LNCaP clone FGC (cell line): ENCODE results near the gene ACOT11.

Experiments
- DNase-seq: peaks from one replicate; pipeline ENCODE4 v3.0.0-alpha.2; 2011; ENCODE audit warnings: low read depth
- H3K4me3 ChIP-seq: 2 replicates; pipeline ENCODE4 v1.5.1; 2011; ENCODE audit warnings: mild to moderate bottlenecking, low read depth, low read length, control low read depth
- CTCF ChIP-seq: IDR thresholded peaks from 2 replicates; pipeline ENCODE4 v1.5.1; 2012; ENCODE audit warnings: mild to moderate bottlenecking; ENCODE audit not compliant: control insufficient read depth, insufficient read depth; ENCODE audit errors: extremely low read depth

The ACOT11 gene

GRCh38 chr1:54557671-54558355 is 9.8 kb downstream of the ACOT11 start:
- H3K4me3 ChIP-seq: no peak overlapping the region
- no peak for TF ChIP-seq CTCF
- DNase-seq: no peak

- no peak for TF ChIP-seq CTCF
- no peak for DNase-seq
- no peak overlapping the region for H3K4me3 ChIP-seq
These were observed 10.5 kb downstream of the ACOT11 start for GRCh38 chr1:54558434-54559030.

- TF ChIP-seq CTCF: no peak
- no peak overlapping the region for H3K4me3 ChIP-seq
- no peak for DNase-seq
These were observed 11.1 kb downstream of the ACOT11 start for GRCh38 chr1:54559111-54559548.

- H3K4me3 ChIP-seq: no peak overlapping the region
- no peak for TF ChIP-seq CTCF
- no peak for DNase-seq
These were observed 11.8 kb downstream of the ACOT11 start for GRCh38 chr1:54559771-54560231.

- TF ChIP-seq CTCF: no peak
- peak overlapping the region; percentile 36 for H3K4me3 ChIP-seq
- peak; percentile 91 for DNase-seq
These were observed 16.5 kb downstream of the ACOT11 start for GRCh38 chr1:54564312-54565112.

- no peak for DNase-seq
- TF ChIP-seq CTCF: no peak
- peak overlapping the region; percentile 36; the same call in 1 of the 2 replicates for H3K4me3 ChIP-seq
These were observed 17.1 kb downstream of the ACOT11 start for GRCh38 chr1:54565113-54565501.
